ENCODE results near the gene SUN1.

Gene SUN1

DNA sequence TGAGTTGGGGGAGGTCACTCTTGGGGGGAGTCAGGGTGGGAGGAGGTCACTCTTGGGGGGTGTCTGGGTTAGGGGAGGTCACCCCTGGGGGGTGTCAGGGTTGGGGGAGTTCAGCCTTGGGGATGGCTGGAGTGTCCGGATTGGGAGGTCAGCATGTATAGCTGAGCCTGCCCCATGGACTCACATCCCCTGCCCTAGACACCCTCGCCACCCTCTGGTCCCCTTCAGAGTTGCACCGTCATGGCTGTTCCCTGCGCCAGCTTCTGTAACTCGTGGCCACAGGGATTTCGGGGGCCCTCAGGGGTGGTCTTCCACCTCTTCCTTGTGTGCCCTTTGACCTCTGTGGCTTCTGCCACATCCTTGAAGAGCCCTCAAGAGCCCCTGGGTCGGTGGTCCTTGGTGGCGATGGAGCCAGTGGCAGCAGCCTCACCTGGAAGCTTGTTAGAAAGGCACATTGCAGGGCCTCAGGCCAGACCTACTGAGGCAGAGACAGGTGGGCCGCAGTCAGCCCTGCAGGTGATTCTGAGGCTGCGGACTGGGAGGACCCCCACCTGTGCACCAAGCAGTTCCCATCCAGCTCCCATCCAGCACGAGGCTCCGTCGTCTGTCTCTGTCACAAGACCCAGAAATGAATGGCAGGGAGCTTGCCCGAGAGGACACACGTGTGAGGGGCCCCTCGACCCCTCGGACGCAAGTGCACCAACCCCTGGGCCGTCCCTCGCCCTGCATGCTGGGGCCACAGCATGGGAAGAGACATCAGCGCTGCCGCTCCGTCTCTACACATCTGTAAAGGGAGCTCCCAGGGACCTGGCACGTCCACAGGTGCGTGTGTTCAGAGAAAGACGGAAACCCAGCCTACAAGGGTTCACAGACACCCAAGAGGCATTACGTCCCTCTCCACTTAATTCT is 44.7 kb upstream of the SUN1 start:
- H3K27me3 ChIP-seq (replicated peaks; ENCODE audit: insufficient read depth, low read length) = no peaks in the 10 kb centered on the region
- H3K27ac ChIP-seq (ENCODE audit: low read length) = no peak overlapping the region
- no peak overlapping the region for H3K9ac ChIP-seq (ENCODE audit: low read length)
- no peak overlapping the region for H2AFZ ChIP-seq (ENCODE audit: low read length)
- H3K79me2 ChIP-seq (ENCODE audit: low read length) = no peaks in the 10 kb centered on the region
- no peaks in the 10 kb centered on the region for H3K36me3 ChIP-seq (replicated peaks; ENCODE audit: insufficient read depth, low read length)
- no peaks in the 10 kb centered on the region for H4K20me1 ChIP-seq (ENCODE audit: insufficient read depth, low read length)
- no peak for DNase-seq
- H3K4me1 ChIP-seq (ENCODE audit: low read length) = no peaks in the 10 kb centered on the region
- H3K9me3 ChIP-seq (replicated peaks; ENCODE audit: insufficient read depth, low read length) = no peaks in the 10 kb centered on the region
- TF ChIP-seq EZH2phosphoT487 (IDR thresholded peaks at IDR 0.05; ENCODE audit: low read length) = no peak
- TF ChIP-seq, protein P1, sequence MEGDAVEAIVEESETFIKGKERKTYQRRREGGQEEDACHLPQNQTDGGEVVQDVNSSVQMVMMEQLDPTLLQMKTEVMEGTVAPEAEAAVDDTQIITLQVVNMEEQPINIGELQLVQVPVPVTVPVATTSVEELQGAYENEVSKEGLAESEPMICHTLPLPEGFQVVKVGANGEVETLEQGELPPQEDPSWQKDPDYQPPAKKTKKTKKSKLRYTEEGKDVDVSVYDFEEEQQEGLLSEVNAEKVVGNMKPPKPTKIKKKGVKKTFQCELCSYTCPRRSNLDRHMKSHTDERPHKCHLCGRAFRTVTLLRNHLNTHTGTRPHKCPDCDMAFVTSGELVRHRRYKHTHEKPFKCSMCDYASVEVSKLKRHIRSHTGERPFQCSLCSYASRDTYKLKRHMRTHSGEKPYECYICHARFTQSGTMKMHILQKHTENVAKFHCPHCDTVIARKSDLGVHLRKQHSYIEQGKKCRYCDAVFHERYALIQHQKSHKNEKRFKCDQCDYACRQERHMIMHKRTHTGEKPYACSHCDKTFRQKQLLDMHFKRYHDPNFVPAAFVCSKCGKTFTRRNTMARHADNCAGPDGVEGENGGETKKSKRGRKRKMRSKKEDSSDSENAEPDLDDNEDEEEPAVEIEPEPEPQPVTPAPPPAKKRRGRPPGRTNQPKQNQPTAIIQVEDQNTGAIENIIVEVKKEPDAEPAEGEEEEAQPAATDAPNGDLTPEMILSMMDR (IDR thresholded peaks at IDR 0.05; ENCODE audit: low read length) = no peak
- no peak for TF ChIP-seq EZH2 (optimal IDR thresholded peaks at IDR 0.05; ENCODE audit: low read depth, low read length)
- no peaks in the 10 kb centered on the region for H3K9me2 ChIP-seq (replicated peaks; ENCODE audit: insufficient read depth, low read length)
- H3K4me2 ChIP-seq (ENCODE audit: low read depth, low read length) = no peak overlapping the region
- no peaks in the 10 kb centered on the region for H3F3A ChIP-seq (ENCODE audit: insufficient read depth, low read length)
- no peak overlapping the region for H3K4me3 ChIP-seq (ENCODE audit: low read length)

DNA sequence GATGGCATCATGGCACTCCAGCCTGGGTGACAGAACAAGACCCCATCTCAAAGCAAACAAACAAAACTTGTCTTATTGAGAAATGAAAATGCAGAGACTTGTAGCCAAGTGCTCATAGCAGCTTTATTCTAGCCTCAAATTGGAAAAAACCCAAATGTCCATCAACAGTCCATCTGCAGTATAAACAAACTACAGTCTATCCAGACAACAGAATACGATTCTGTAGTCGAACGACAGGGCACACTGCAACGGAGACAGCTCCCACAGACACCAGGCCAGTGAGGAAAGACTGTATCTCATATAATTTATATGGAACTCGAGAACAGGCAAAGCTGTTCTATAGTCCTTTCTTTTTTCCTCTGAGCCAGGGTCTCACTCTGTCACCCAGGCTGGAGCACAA is 40.8 kb upstream of the SUN1 start:
- Histone ChIP-seq H3K9me3 (replicated peaks; ENCODE audit: insufficient read depth, low read length) (no peaks in the 10 kb centered on the region), H3K79me2 (ENCODE audit: low read length) (no peaks in the 10 kb centered on the region), H4K20me1 (ENCODE audit: insufficient read depth, low read length) (no peaks in the 10 kb centered on the region), H3K9me2 (replicated peaks; ENCODE audit: insufficient read depth, low read length) (no peaks in the 10 kb centered on the region), H3K4me1 (ENCODE audit: low read length) (no peaks in the 10 kb centered on the region), H3K9ac (ENCODE audit: low read length) (no peak overlapping the region), H3F3A (ENCODE audit: insufficient read depth, low read length) (no peaks in the 10 kb centered on the region), H3K36me3 (replicated peaks; ENCODE audit: insufficient read depth, low read length) (no peaks in the 10 kb centered on the region), H3K27ac (ENCODE audit: low read length) (no peak overlapping the region), H2AFZ (ENCODE audit: low read length) (no peak overlapping the region), H3K27me3 (replicated peaks; ENCODE audit: insufficient read depth, low read length) (no peaks in the 10 kb centered on the region), H3K4me2 (ENCODE audit: low read depth, low read length) (no peak overlapping the region), H3K4me3 (ENCODE audit: low read length) (no peak overlapping the region)
- TF ChIP-seq EZH2phosphoT487 (IDR thresholded peaks at IDR 0.05; ENCODE audit: low read length) = no peak
- TF ChIP-seq, protein P1 (IDR thresholded peaks at IDR 0.05; ENCODE audit: low read length) = no peak
- TF ChIP-seq EZH2 (optimal IDR thresholded peaks at IDR 0.05; ENCODE audit: low read depth, low read length) = no peak
- DNase-seq = no peak

DNA sequence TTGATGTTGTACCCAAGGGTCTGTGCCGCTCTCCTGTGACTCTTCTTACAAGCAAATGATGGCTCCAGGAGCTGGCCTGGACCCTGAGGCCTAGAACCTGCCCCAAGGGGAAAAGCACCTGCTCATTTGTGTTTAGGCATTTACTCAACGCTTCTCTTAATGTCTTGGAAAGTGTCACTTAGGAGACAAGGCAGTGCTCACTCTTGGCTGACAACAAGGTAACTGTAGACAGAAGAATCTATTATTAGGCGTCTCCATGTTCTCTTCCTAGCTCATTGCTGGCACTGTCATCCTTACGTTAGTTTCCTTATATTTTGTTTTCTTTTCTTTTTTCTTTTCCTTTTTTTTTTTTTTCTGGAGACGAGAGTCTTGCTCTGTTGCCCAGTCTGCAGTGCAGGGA is 38.1 kb upstream of the SUN1 start:
- Histone ChIP-seq H3K9me2 (replicated peaks; ENCODE audit: insufficient read depth, low read length) (no peaks in the 10 kb centered on the region), H3K4me1 (ENCODE audit: low read length) (no peaks in the 10 kb centered on the region)
- TF ChIP-seq EZH2 (optimal IDR thresholded peaks at IDR 0.05; ENCODE audit: low read depth, low read length) = no peak
- TF ChIP-seq EZH2phosphoT487 (IDR thresholded peaks at IDR 0.05; ENCODE audit: low read length) = no peak
- TF ChIP-seq, protein P1 (IDR thresholded peaks at IDR 0.05; ENCODE audit: low read length) = no peak

More for the DNA sequence above, 38.1 kb upstream of the SUN1 start:
- H2AFZ ChIP-seq (ENCODE audit: low read length) = no peak overlapping the region
- no peak for DNase-seq
- H3K27me3 ChIP-seq (replicated peaks; ENCODE audit: insufficient read depth, low read length) = no peaks in the 10 kb centered on the region
- H3K79me2 ChIP-seq (ENCODE audit: low read length) = no peaks in the 10 kb centered on the region
- H3K4me2 ChIP-seq (ENCODE audit: low read depth, low read length) = no peak overlapping the region
- H4K20me1 ChIP-seq (ENCODE audit: insufficient read depth, low read length) = no peaks in the 10 kb centered on the region
- H3F3A ChIP-seq (ENCODE audit: insufficient read depth, low read length) = no peaks in the 10 kb centered on the region
- H3K36me3 ChIP-seq (replicated peaks; ENCODE audit: insufficient read depth, low read length) = no peaks in the 10 kb centered on the region
- H3K9me3 ChIP-seq (replicated peaks; ENCODE audit: insufficient read depth, low read length) = no peaks in the 10 kb centered on the region
- no peak overlapping the region for H3K27ac ChIP-seq (ENCODE audit: low read length)
- H3K9ac ChIP-seq (ENCODE audit: low read length) = no peak overlapping the region
- no peak overlapping the region for H3K4me3 ChIP-seq (ENCODE audit: low read length)
